Fibroblast of villous mesenchyme (primary cell): ENCODE data around the gene ZCCHC10. TPM values are rescaled to one million over a fixed set of nuclear protein-coding genes. Genes with fewer than 3 reads are reported as not detected.
"Not testable (repeated sequence)": the region's sequence is repeated elsewhere in the genome, so short reads cannot be mapped to it uniquely, and the experiment has no call there.

Experiments used
- DNase-seq: peaks from one replicate; pipeline ENCODE4 v3.0.0-alpha.2; 2010; ENCODE audit warnings: low read depth
- H3K4me3 ChIP-seq: 2 replicates; pipeline ENCODE4 v1.5.1; 2011; ENCODE audit warnings: low read depth, mild to moderate bottlenecking, low read length
- CTCF ChIP-seq: IDR thresholded peaks from 2 replicates; pipeline ENCODE4 v1.5.1; 2012; ENCODE audit warnings: low read depth, mild to moderate bottlenecking, low read length; ENCODE audit not compliant: insufficient read depth
- total RNA-seq: library from RNA; depleted of rRNA; stranded (reverse); fragments of >200 nt; gene quantifications from 2 replicates; pipeline ENCODE4 v1.2.3, GENCODE V29; 2012

The ZCCHC10 gene
- total RNA-seq, 1 donor = 25.5 TPM

DNA sequence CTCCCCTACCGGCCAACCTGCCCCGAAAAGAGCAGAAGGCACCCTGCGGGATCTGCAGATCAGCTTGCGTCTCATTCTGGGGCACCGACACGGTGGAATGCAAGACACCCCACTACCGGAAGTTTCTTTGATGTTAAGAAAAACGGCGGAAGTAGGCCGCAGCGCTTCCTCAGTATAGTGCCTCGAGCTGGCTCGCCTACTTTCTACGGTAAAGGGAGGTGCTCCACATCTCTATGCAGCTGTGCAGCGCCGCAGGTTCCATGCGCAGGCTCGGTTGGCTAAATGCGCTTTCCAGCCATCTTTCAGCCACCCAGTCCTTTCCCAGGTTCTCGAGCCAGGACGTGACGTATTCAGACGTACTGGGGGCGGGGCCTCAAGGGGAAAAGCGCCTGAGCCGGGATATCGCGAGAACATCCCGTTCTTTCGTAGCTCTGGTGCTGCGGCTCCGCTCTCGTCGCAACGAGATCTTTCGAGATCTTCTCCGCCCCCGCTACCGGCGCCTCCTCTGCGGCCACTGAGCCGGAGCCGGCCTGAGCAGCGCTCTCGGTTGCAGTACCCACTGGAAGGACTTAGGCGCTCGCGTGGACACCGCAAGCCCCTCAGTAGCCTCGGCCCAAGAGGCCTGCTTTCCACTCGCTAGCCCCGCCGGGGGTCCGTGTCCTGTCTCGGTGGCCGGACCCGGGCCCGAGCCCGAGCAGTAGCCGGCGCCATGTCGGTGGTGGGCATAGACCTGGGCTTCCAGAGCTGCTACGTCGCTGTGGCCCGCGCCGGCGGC is 25.4 kb upstream of the ZCCHC10 start, which contains the start of gene HSPA4:
Gene HSPA4 (plus strand): TSS at position 472 of the 775 bp plus-strand sequence. CDS start 238 bp downstream, at position 710.
- peak; percentile 99 for DNase-seq
- no peak for TF ChIP-seq CTCF
- peak within 1 kb of the TSS; percentile 96 for H3K4me3 ChIP-seq

DNA sequence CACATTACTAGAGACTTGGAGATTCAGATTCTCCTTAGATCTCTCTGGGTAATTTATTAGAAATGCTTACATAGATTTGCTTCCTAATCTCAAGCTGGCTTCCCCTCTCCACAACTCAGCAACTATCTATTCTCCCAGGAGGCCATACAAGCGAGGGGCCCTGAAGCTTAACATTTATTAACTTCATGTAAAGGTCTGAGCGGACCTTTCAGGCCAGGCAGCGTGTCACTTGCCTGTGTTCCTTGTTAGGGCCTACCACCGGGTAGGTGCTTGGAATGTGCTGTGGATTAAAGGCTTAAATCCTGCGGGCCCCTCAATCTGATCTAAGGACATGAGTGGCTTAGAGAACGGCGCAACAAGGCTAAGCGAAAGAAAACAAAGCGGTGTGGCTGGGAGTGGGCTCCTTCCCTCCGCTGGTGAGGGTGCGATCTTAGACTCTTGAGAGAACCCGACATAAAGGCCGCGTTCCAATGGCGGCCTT is 24.8 kb upstream of the ZCCHC10 start:
- no peak for DNase-seq
- no peak for TF ChIP-seq CTCF
- peak overlapping the region; percentile 96 for H3K4me3 ChIP-seq

- no peak for DNase-seq
- no peak for TF ChIP-seq CTCF
- H3K4me3 ChIP-seq = peak overlapping the region; percentile 96
Observed at GRCh38 chr5:133050521-133050920, 24.2 kb upstream of the ZCCHC10 start.

GRCh38 chr5:133049726-133050048 is 23.3 kb upstream of the ZCCHC10 start:
- no peak overlapping the region for H3K4me3 ChIP-seq
- no peak for TF ChIP-seq CTCF
- DNase-seq = no peak

GRCh38 chr5:133048993-133049725 is 22.8 kb upstream of the ZCCHC10 start:
- DNase-seq = no peak
- no peak for TF ChIP-seq CTCF
- H3K4me3 ChIP-seq = no peak overlapping the region

DNA sequence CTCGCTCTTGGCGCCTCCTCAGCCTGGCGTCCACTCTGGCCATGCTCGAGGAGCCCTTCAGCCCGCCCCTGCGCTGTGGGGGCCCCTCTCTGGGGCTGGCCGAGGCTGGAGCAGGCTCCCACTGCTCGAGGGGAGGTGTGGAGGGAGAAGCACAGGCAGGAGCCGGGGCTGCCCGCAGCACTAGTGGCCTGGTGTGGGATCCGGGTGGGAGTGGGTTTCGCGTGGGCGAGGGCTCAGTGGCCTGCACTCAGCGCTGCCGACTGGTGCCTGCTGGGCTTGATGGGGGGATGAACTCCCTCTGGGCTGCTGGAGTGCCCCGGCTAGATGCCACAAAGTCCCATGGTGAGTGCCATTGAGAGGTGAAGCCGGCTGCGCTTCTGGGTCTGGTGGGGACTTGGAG is 21.1 kb upstream of the ZCCHC10 start:
- no peak for DNase-seq
- no peak overlapping the region for H3K4me3 ChIP-seq

GRCh38 chr5:133046560-133046959 is 20.2 kb upstream of the ZCCHC10 start:
- DNase-seq, H3K4me3 ChIP-seq: not testable (repeated sequence)

More for the DNA sequence above, 21.1 kb upstream of the ZCCHC10 start:
- no peak for TF ChIP-seq CTCF
